GM18870 (cell line): ENCODE results near the gene TNFSF4.

Experiments used
- ATAC-seq: cut with Tn5 transposase; IDR thresholded peaks from one replicate; pipeline ENCODE4 v1.9.1; 2021; ENCODE audit warnings: moderate library complexity; ENCODE audit not compliant: unreplicated experiment

The TNFSF4 gene

GRCh38 chr1:173212952-173213491 lies 5.9 kb upstream of the TNFSF4 start:
- peak; percentile 95 for ATAC-seq

- no peak for ATAC-seq
These were observed 3.6 kb upstream of the TNFSF4 start for GRCh38 chr1:173210716-173211231.

- no peak for ATAC-seq
These were observed 3.2 kb upstream of the TNFSF4 start for GRCh38 chr1:173210283-173210682.

- ATAC-seq, result no peak
These were observed 1.7 kb upstream of the TNFSF4 start for GRCh38 chr1:173208868-173209267.

GRCh38 chr1:173208146-173208545 lies 1.0 kb upstream of the TNFSF4 start:
- ATAC-seq, result no peak

- no peak for ATAC-seq
These were observed 1.7 kb downstream of the TNFSF4 start for GRCh38 chr1:173205146-173206051.

- no peak for ATAC-seq
These were observed 2.4 kb downstream of the TNFSF4 start for GRCh38 chr1:173204693-173205092.

GRCh38 chr1:173202424-173203145 lies 4.5 kb downstream of the TNFSF4 start:
- ATAC-seq, result no peak

GRCh38 chr1:173201969-173202368 lies 5.2 kb downstream of the TNFSF4 start:
- ATAC-seq, result no peak

GRCh38 chr1:173195596-173196088 lies 11.5 kb downstream of the TNFSF4 start:
- peak; percentile 77 for ATAC-seq

- ATAC-seq, result no peak
These were observed 13.5 kb downstream of the TNFSF4 start for GRCh38 chr1:173193639-173194038.

GRCh38 chr1:173191011-173191705 lies 16.0 kb downstream of the TNFSF4 start:
- no peak for ATAC-seq

- no peak for ATAC-seq
These were observed 16.8 kb downstream of the TNFSF4 start for GRCh38 chr1:173190101-173190936.

GRCh38 chr1:173187671-173188237 lies 19.4 kb downstream of the TNFSF4 start:
- no peak for ATAC-seq

- no peak for ATAC-seq
These were observed 25.3 kb downstream of the TNFSF4 start for GRCh38 chr1:173181791-173182190.

- no peak for ATAC-seq
These were observed 30.9 kb downstream of the TNFSF4 start for GRCh38 chr1:173176246-173176645.

GRCh38 chr1:173175514-173176145 lies 31.5 kb downstream of the TNFSF4 start:
- ATAC-seq, result no peak

- no peak for ATAC-seq
These were observed 33.7 kb downstream of the TNFSF4 start for GRCh38 chr1:173173388-173173787.

- ATAC-seq, result no peak
These were observed 36.0 kb downstream of the TNFSF4 start for GRCh38 chr1:173171152-173171551.
